Left lung (tissue), 10 donors: ENCODE data around the gene DTWD1. TPM values are rescaled to one million over a fixed set of nuclear protein-coding genes. Genes with fewer than 3 reads are reported as not detected.
A peak's percentile ranks its signal among the peaks of the same experiment; 100 is the strongest.

Source experiments
- ATAC-seq: fragments of 200-7000 bp; cut with Tn5 transposase; one replicate; pipeline ENCODE4 v1.9.1; 2020; ENCODE audit warnings: moderate library complexity
- DNase-seq, 4 donors: peaks; one replicate each; pipeline ENCODE4 v3.0.0-alpha.2; 2013 to 2020
- H3K27ac ChIP-seq, 2 donors: fragments of 200-600 bp; sonication (generic) in 1 of 2; one replicate each; pipeline versions ENCODE4 v1.5.0 to v1.8.0; 2020 to 2021
- H3K27me3 ChIP-seq, 2 donors: fragments of 200-600 bp; sonication (generic) in 1 of 2; one replicate each; pipeline versions ENCODE4 v1.5.0 to v1.8.0; 2020 to 2021
- H3K36me3 ChIP-seq, 2 donors: fragments of 200-600 bp; sonication (generic) in 1 of 2; one replicate each; pipeline versions ENCODE4 v1.5.0 to v1.8.0; 2020 to 2021
- H3K4me1 ChIP-seq, 2 donors: fragments of 200-600 bp; one replicate each; pipeline ENCODE4 v1.8.0; 2021
- H3K4me3 ChIP-seq, 2 donors: fragments of 200-600 bp; sonication (generic) in 1 of 2; one replicate each; pipeline versions ENCODE4 v1.5.0 to v1.8.0; 2020 to 2021; ENCODE audit warnings: mild to moderate bottlenecking in 1 of 2
- H3K9me3 ChIP-seq, 2 donors: fragments of 200-600 bp; sonication (generic) in 1 of 2; one replicate each; pipeline versions ENCODE4 v1.5.0 to v1.8.0; 2020 to 2021
- CTCF ChIP-seq, 2 donors: fragments of 200-600 bp; sonication (generic) in 1 of 2; IDR thresholded peaks; one replicate each; pipeline versions ENCODE4 v1.5.0 to v1.8.0; 2021; ENCODE audit warnings: antibody characterized with exemption in 2 of 2
- intact Hi-C, 2 donors: fragments of 100-400 bp; cut with DNase I; formaldehyde crosslinking; loops; one replicate each; pipeline versions ENCODE4 v1.11.2 to v1.14.2; 2022
- polyA plus RNA-seq, 6 donors: library from polyadenylated mRNA; unstranded; fragments of 120-200 nt; gene quantifications; one replicate each; pipeline ENCODE4 v1.2.1, GENCODE V29; 2013; ENCODE audit not compliant: insufficient read length in 6 of 6
- total RNA-seq, 2 donors: library from RNA; stranded (reverse); fragmentation: NEBNext Ultra II Directional; extraction: Animal tissue kit (Norgen Biotek cat#: 25700); gene quantifications; one replicate each; pipeline ENCODE4 v1.2.1, GENCODE V29; 2021
- donor health status: DM: no; HTN: yes; CAD: no.
- donor health status: DM: no; HTN: no; CAD: no.

DTWD1 gene
- total and polyA plus RNA-seq, 8 donors = 21.5 to 53.4 (median 45.8) TPM

GRCh38 chr15:49619226-49619625, 1.6 kb upstream of the DTWD1 start:
- intact Hi-C loops = no loop called here
- Histone ChIP-seq H3K4me1 (peaks cover 0 to 34% of the 10 kb centered on the region in 2 donors), H3K9me3 (peaks cover 0 to 12% of the 10 kb centered on the region in 2 donors), H3K27me3 (no peaks in the 10 kb centered on the region), H3K4me3 (no peak overlapping the region), H3K36me3 (peaks cover 0 to 5% of the 10 kb centered on the region in 2 donors), H3K27ac (peak overlapping the region in 1 of 2 donors; percentile 96)
- no peak for DNase-seq
- TF ChIP-seq CTCF (IDR thresholded peaks at IDR 0.05) = no peak
- no peak for ATAC-seq

- no peaks in the 10 kb centered on the region for H3K27me3 ChIP-seq
- peaks cover 0 to 34% of the 10 kb centered on the region in 2 donors for H3K4me1 ChIP-seq
- H3K36me3 ChIP-seq = peaks cover 0 to 6% of the 10 kb centered on the region in 2 donors
- peak overlapping the region; percentile 61 to 70 for H3K4me3 ChIP-seq
- DNase-seq (peak in 1 of 4 donors; percentile 40), ATAC-seq (peak; percentile 29)
- intact Hi-C loops = no loop called here
- H3K9me3 ChIP-seq = peaks cover 0 to 11% of the 10 kb centered on the region in 2 donors
- no peak for TF ChIP-seq CTCF (IDR thresholded peaks at IDR 0.05)
- peak overlapping the region; percentile 90 to 96 for H3K27ac ChIP-seq
Observed at GRCh38 chr15:49620199-49620598, 649 bp upstream of the DTWD1 start.

GRCh38 chr15:49621401-49621811, 558 bp downstream of the DTWD1 start:
- H3K4me1 ChIP-seq = peaks cover 0 to 34% of the 10 kb centered on the region in 2 donors
- ATAC-seq = no peak
- no peak for DNase-seq
- peaks cover 0 to 18% of the 10 kb centered on the region in 2 donors for H3K36me3 ChIP-seq
- peak overlapping the region; percentile 92 to 96 for H3K27ac ChIP-seq
- intact Hi-C loops = no loop called here
- H3K27me3 ChIP-seq = no peaks in the 10 kb centered on the region
- no peak for TF ChIP-seq CTCF (IDR thresholded peaks at IDR 0.05)
- peak overlapping the region; percentile 61 to 70 for H3K4me3 ChIP-seq
- H3K9me3 ChIP-seq = peaks cover 0 to 19% of the 10 kb centered on the region in 2 donors

GRCh38 chr15:49621887-49622286, 1.0 kb downstream of the DTWD1 start:
- Histone ChIP-seq H3K4me1 (peaks cover 0 to 34% of the 10 kb centered on the region in 2 donors), H3K9me3 (peaks cover 0 to 19% of the 10 kb centered on the region in 2 donors), H3K4me3 (peak overlapping the region; percentile 61 to 70), H3K36me3 (peaks cover 0 to 18% of the 10 kb centered on the region in 2 donors), H3K27me3 (no peaks in the 10 kb centered on the region), H3K27ac (peak overlapping the region; percentile 92 to 96)
- no peak for TF ChIP-seq CTCF (IDR thresholded peaks at IDR 0.05)
- DNase-seq = no peak
- ATAC-seq = no peak
- intact Hi-C loops = no loop called here

GRCh38 chr15:49622561-49622960, 1.7 kb downstream of the DTWD1 start:
- Histone ChIP-seq H3K4me3 (peak overlapping the region in 1 of 2 donors; percentile 70), H3K4me1 (peaks cover 0 to 38% of the 10 kb centered on the region in 2 donors), H3K9me3 (peaks cover 0 to 19% of the 10 kb centered on the region in 2 donors), H3K27me3 (no peaks in the 10 kb centered on the region), H3K36me3 (peaks cover 0 to 18% of the 10 kb centered on the region in 2 donors), H3K27ac (no peak overlapping the region)
- TF ChIP-seq CTCF (IDR thresholded peaks at IDR 0.05) = peak in 1 of 2 donors; percentile 10
- intact Hi-C loops = no loop called here
- no peak for DNase-seq
- ATAC-seq = no peak
